ENCODE measurements around the gene POU2F1. TPM values are rescaled to one million over a fixed set of nuclear protein-coding genes. Genes with fewer than 3 reads are reported as not detected.

The POU2F1 gene
- 2.3 to 4.2 TPM (median 3.4 TPM) in 5 replicates for total RNA-seq (2022; extraction: Qiagen RNA extraction; ENCODE audit: low read depth)

DNA sequence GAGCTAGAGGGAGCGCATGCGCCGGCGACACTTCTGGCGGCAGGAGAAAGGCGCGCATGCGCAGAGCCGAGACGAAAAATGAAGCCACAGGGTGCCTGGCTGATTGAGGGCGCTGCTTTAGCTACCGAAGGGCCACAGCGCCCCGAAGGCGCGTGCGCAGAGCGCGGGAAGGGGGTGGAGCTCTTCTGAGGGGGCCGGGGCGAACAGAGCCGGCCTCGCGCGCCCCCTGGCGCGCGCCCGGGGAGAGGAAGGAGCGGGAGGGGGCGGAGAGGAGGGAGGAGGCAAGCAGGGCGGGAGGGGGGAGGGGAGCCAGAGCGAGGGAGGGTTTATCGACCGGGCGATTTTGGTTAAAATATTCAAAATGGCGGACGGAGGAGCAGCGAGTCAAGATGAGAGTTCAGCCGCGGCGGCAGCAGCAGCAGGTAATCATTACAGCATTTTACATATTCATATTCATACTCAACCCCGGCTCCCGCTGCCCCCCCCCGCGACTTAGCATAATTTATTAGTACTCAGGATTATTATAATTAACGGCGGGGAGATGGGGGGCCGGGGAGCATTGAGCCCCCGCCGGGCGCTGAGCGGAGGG, at the start of gene POU2F1:
POU2F1 (plus strand) TSS at position 350 of the 589 bp plus-strand sequence; CDS start at position 362, 12 bp downstream.

Other genes starting within 250 kb of the POU2F1 start
- gene ILDR2, start 245.3 kb upstream of the POU2F1 start, total RNA-seq (2022; extraction: Qiagen RNA extraction; ENCODE audit: low read depth): 0.02 TPM in 1 of 5 replicates, not detected in the others
- gene MAEL, start 231.6 kb upstream of the POU2F1 start, total RNA-seq (2022; extraction: Qiagen RNA extraction; ENCODE audit: low read depth): not detected in 5 replicates
- not detected in 5 replicates for gene GPA33, start 130.5 kb upstream of the POU2F1 start, total RNA-seq (2022; extraction: Qiagen RNA extraction; ENCODE audit: low read depth)
- gene STYXL2, start 126.8 kb upstream of the POU2F1 start, total RNA-seq (2022; extraction: Qiagen RNA extraction; ENCODE audit: low read depth): not detected in 5 replicates